ENCODE data around the gene HSPA4L. TPM values are rescaled to one million over a fixed set of nuclear protein-coding genes. Genes with fewer than 3 reads are reported as not detected.

Gene HSPA4L
- total RNA-seq, 1 donor: 4.0 TPM

GRCh38 chr4:127875791-127876190, 93.7 kb downstream of the HSPA4L start:
- H3K4me1 ChIP-seq (ENCODE audit: insufficient read depth, low read length): peaks cover 13% of the 10 kb centered on the region
- no peaks in the 10 kb centered on the region for H3K27me3 ChIP-seq (ENCODE audit: insufficient read depth, low read length)
- no peak overlapping the region for H3K27ac ChIP-seq (ENCODE audit: low read depth, low read length)
- no peak overlapping the region for H2AFZ ChIP-seq (ENCODE audit: low read length)
- no peaks in the 10 kb centered on the region for H3K36me3 ChIP-seq (ENCODE audit: insufficient read depth, low read length)
- H3K4me2 ChIP-seq (ENCODE audit: insufficient read depth, low read length): no peak overlapping the region
- no peak for TF ChIP-seq CTCF (IDR thresholded peaks at IDR 0.05; ENCODE audit: extremely low read depth, low read depth, low read length)
- no peaks in the 10 kb centered on the region for H3K9me3 ChIP-seq (ENCODE audit: low read depth, low read length)
- H3K4me3 ChIP-seq (ENCODE audit: insufficient read depth, low read length): no peak overlapping the region
- peaks cover 4% of the 10 kb centered on the region for H3K79me2 ChIP-seq (ENCODE audit: insufficient read depth, low read length)
- H4K20me1 ChIP-seq (ENCODE audit: insufficient read depth, low read length): no peaks in the 10 kb centered on the region
- DNase-seq (ENCODE audit: insufficient read length, low spot score, missing footprints): no peak

GRCh38 chr4:127880763-127881562, 98.8 kb downstream of the HSPA4L start, which contains the start of gene PLK4:
Gene PLK4 (plus strand): TSS chr4:127880893. CDS start chr4:127881135, 242 bp downstream.
- Histone ChIP-seq H3K79me2 (ENCODE audit: insufficient read depth, low read length) (peaks cover 8% of the 10 kb centered on the region), H3K27ac (ENCODE audit: low read depth, low read length) (peak within 1 kb of the TSS; percentile 76), H2AFZ (ENCODE audit: low read length) (peak within 1 kb of the TSS; percentile 99), H3K4me3 (ENCODE audit: insufficient read depth, low read length) (peak within 1 kb of the TSS; percentile 99), H3K27me3 (ENCODE audit: insufficient read depth, low read length) (no peaks in the 10 kb centered on the region), H4K20me1 (ENCODE audit: insufficient read depth, low read length) (no peaks in the 10 kb centered on the region), H3K4me1 (ENCODE audit: insufficient read depth, low read length) (peaks cover 7% of the 10 kb centered on the region), H3K36me3 (ENCODE audit: insufficient read depth, low read length) (no peaks in the 10 kb centered on the region), H3K9me3 (ENCODE audit: low read depth, low read length) (no peaks in the 10 kb centered on the region), H3K4me2 (ENCODE audit: insufficient read depth, low read length) (peak within 1 kb of the TSS; percentile 78)
- TF ChIP-seq CTCF (IDR thresholded peaks at IDR 0.05; ENCODE audit: extremely low read depth, low read depth, low read length): no peak
- peak; percentile 97 for DNase-seq (ENCODE audit: insufficient read length, low spot score, missing footprints)

- Histone ChIP-seq H3K27me3 (ENCODE audit: insufficient read depth, low read length) (no peaks in the 10 kb centered on the region), H3K36me3 (ENCODE audit: insufficient read depth, low read length) (peaks cover 2% of the 10 kb centered on the region), H3K4me3 (ENCODE audit: insufficient read depth, low read length) (peak overlapping the region; percentile 99), H3K27ac (ENCODE audit: low read depth, low read length) (peak overlapping the region; percentile 76), H2AFZ (ENCODE audit: low read length) (peak overlapping the region; percentile 99), H3K4me2 (ENCODE audit: insufficient read depth, low read length) (peak overlapping the region; percentile 78), H3K4me1 (ENCODE audit: insufficient read depth, low read length) (peaks cover 5% of the 10 kb centered on the region), H4K20me1 (ENCODE audit: insufficient read depth, low read length) (no peaks in the 10 kb centered on the region), H3K79me2 (ENCODE audit: insufficient read depth, low read length) (peaks cover 8% of the 10 kb centered on the region), H3K9me3 (ENCODE audit: low read depth, low read length) (no peaks in the 10 kb centered on the region)
- no peak for DNase-seq (ENCODE audit: insufficient read length, low spot score, missing footprints)
- TF ChIP-seq CTCF (IDR thresholded peaks at IDR 0.05; ENCODE audit: extremely low read depth, low read depth, low read length): no peak
Measured at GRCh38 chr4:127881563-127881864, 99.4 kb downstream of the HSPA4L start.

GRCh38 chr4:127888559-127888958, 106.4 kb downstream of the HSPA4L start:
- DNase-seq (ENCODE audit: insufficient read length, low spot score, missing footprints): no peak
- Histone ChIP-seq H3K79me2 (ENCODE audit: insufficient read depth, low read length) (no peaks in the 10 kb centered on the region), H3K9me3 (ENCODE audit: low read depth, low read length) (no peaks in the 10 kb centered on the region), H3K4me1 (ENCODE audit: insufficient read depth, low read length) (peaks cover 4% of the 10 kb centered on the region), H2AFZ (ENCODE audit: low read length) (no peak overlapping the region), H3K27ac (ENCODE audit: low read depth, low read length) (no peak overlapping the region), H3K27me3 (ENCODE audit: insufficient read depth, low read length) (no peaks in the 10 kb centered on the region), H4K20me1 (ENCODE audit: insufficient read depth, low read length) (no peaks in the 10 kb centered on the region), H3K4me3 (ENCODE audit: insufficient read depth, low read length) (no peak overlapping the region), H3K36me3 (ENCODE audit: insufficient read depth, low read length) (peaks cover 10% of the 10 kb centered on the region), H3K4me2 (ENCODE audit: insufficient read depth, low read length) (no peak overlapping the region)
- no peak for TF ChIP-seq CTCF (IDR thresholded peaks at IDR 0.05; ENCODE audit: extremely low read depth, low read depth, low read length)
